B cell (primary cell): Measurements from ENCODE around the gene ISCA1. TPM values are rescaled to one million over a fixed set of nuclear protein-coding genes. Genes with fewer than 3 reads are reported as not detected.

Experiments
- ATAC-seq: fragments of 200-7000 bp; cut with Tn5 transposase; one replicate; pipeline ENCODE4 v1.10.0; 2021; ENCODE audit warnings: low read depth, mild to moderate bottlenecking, moderate number of reproducible peaks, moderate library complexity
- CTCF ChIA-PET: fragments of 350-600 bp; sonication (Branson Sonifier 250); formaldehyde crosslinking; loops from one replicate; lab custom pipeline; 2021; ENCODE audit warnings: antibody characterized with exemption, inconsistent platforms; lab: Charles Lee
- POLR2A ChIA-PET: fragments of 350-600 bp; sonication (Branson Sonifier 250); formaldehyde crosslinking; loops from one replicate; lab custom pipeline; 2021; ENCODE audit warnings: antibody characterized with exemption; lab: Charles Lee
- DNase-seq: peaks from one replicate; pipeline ENCODE4 v3.0.0; 2013
- H2AFZ ChIP-seq: 2 replicates; pipeline ENCODE4 v1.6.1; 2012; ENCODE audit warnings: mild to moderate bottlenecking, low read depth, low read length; ENCODE audit not compliant: insufficient read depth, poor library complexity, severe bottlenecking
- H3K27ac ChIP-seq, 2 donors: 1 replicate in 1 of 2; 2 replicates in 1 of 2; pipeline ENCODE4 v1.5.1; 2012 to 2013; ENCODE audit warnings: low read length in 2 of 2, mild to moderate bottlenecking in 2 of 2, moderate library complexity in 1 of 2
- H3K27me3 ChIP-seq, 4 experiments: fragments of 200-600 bp in 1 of 4; sonication (generic) in 1 of 4; replicated peaks in 1 of 4; 1 replicate in 2 of 4; 2 replicates in 2 of 4; pipeline versions ENCODE4 v1.6.1 to v1.7.0; 2013 to 2016; ENCODE audit warnings: low read length in 3 of 4, mild to moderate bottlenecking in 2 of 4, mixed read lengths in 1 of 4, moderate library complexity in 1 of 4; ENCODE audit not compliant: insufficient read depth in 4 of 4, control insufficient read depth in 3 of 4; ENCODE audit errors: control extremely low read depth in 1 of 4
- H3K36me3 ChIP-seq, 2 experiments: replicated peaks in 1 of 2; 1 replicate in 1 of 2; 2 replicates in 1 of 2; pipeline versions ENCODE4 v1.6.1 to v1.7.1; 2013; ENCODE audit warnings: low read length in 1 of 2; ENCODE audit not compliant: insufficient read depth in 2 of 2, control insufficient read depth in 1 of 2; ENCODE audit errors: control extremely low read depth in 1 of 2, extremely low read depth in 1 of 2
- H3K4me1 ChIP-seq, 2 donors: fragments of 200-600 bp in 1 of 2; sonication (generic) in 1 of 2; 1 replicate in 1 of 2; 2 replicates in 1 of 2; pipeline versions ENCODE4 v1.5.1 to v1.6.1; 2013 to 2017; ENCODE audit warnings: low read length in 2 of 2; ENCODE audit not compliant: control insufficient read depth in 2 of 2, insufficient read depth in 2 of 2
- H3K4me2 ChIP-seq: replicated peaks from 2 replicates; pipeline ENCODE3; 2012; ENCODE audit warnings: mild to moderate bottlenecking, low read depth, low read length; ENCODE audit not compliant: poor library complexity, severe bottlenecking
- H3K4me3 ChIP-seq, 5 experiments: fragments of 200-600 bp in 1 of 5; sonication (generic) in 1 of 5; 1 replicate in 3 of 5; 2 replicates in 2 of 5; pipeline versions ENCODE4 v1.5.1 to v1.7.0; 2011 to 2016; ENCODE audit warnings: low read length in 4 of 5, mild to moderate bottlenecking in 4 of 5, low read depth in 2 of 5, control low read depth in 1 of 5, moderate library complexity in 1 of 5; ENCODE audit not compliant: insufficient read depth in 1 of 5; ENCODE audit errors: control extremely low read depth in 1 of 5, extremely low read depth in 1 of 5
- H3K79me2 ChIP-seq: fragments of 200-600 bp; sonication (generic); one replicate; pipeline ENCODE4 v1.6.0; 2016; ENCODE audit warnings: low read length; ENCODE audit not compliant: control insufficient read depth, insufficient read depth
- H3K9ac ChIP-seq: fragments of 200-600 bp; sonication (generic); 2 replicates; pipeline ENCODE4 v1.6.1; 2017; ENCODE audit warnings: mild to moderate bottlenecking, low read length, moderate library complexity
- H3K9me3 ChIP-seq, 3 donors: one replicate each; pipeline versions ENCODE4 v1.6.1 to v1.7.1; 2013; ENCODE audit warnings: low read length in 2 of 3; ENCODE audit not compliant: control insufficient read depth in 2 of 3, insufficient read depth in 1 of 3; ENCODE audit errors: control extremely low read depth in 1 of 3
- H4K20me1 ChIP-seq: 2 replicates; pipeline ENCODE4 v1.6.0; 2012; ENCODE audit warnings: mild to moderate bottlenecking, low read length; ENCODE audit not compliant: insufficient read depth, control insufficient read depth, poor library complexity, severe bottlenecking
- H3K27ac Mint-ChIP-seq: one replicate; pipeline ENCODE4 v1.8.0; 2021; ENCODE audit warnings: mixed read lengths
- H3K27me3 Mint-ChIP-seq: one replicate; pipeline ENCODE4 v1.8.0; 2021; ENCODE audit warnings: mixed read lengths
- H3K4me1 Mint-ChIP-seq: one replicate; pipeline ENCODE4 v1.8.0; 2021; ENCODE audit warnings: mixed read lengths
- H3K4me3 Mint-ChIP-seq: one replicate; pipeline ENCODE4 v1.8.0; 2021; ENCODE audit warnings: mixed read lengths
- H3K9me3 Mint-ChIP-seq: one replicate; pipeline ENCODE4 v1.8.0; 2022; ENCODE audit warnings: mixed read lengths; ENCODE audit not compliant: insufficient read depth
- CTCF ChIP-seq: fragments of 200-600 bp; IDR thresholded peaks from one replicate; pipeline ENCODE4 v1.8.0; 2022; ENCODE audit warnings: antibody characterized with exemption, mild to moderate bottlenecking
- EZH2 ChIP-seq: IDR thresholded peaks from 2 replicates; pipeline ENCODE4 v1.6.1; 2012; ENCODE audit warnings: borderline replicate concordance, low read depth, mild to moderate bottlenecking, moderate library complexity, low read length; ENCODE audit not compliant: insufficient read depth, poor library complexity, severe bottlenecking
- WGBS: methylation state at CpG from one replicate; pipeline ENCODE4 v1.1.5; 2013; ENCODE audit warnings: missing lambda C conversion rate; ENCODE audit not compliant: insufficient coverage; 5-methylcytosine and 5-hydroxymethylcytosine counted together
- intact Hi-C: fragments of 100-400 bp; cut with micrococcal nuclease; formaldehyde crosslinking; loops from one replicate; pipeline ENCODE4 v1.10.0; 2022
- polyA plus RNA-seq: library from polyadenylated mRNA; depleted of rRNA; stranded (reverse); fragments of >200 nt; gene quantifications from 2 replicates; pipeline ENCODE4 v1.2.3, GENCODE V29; 2012
- total RNA-seq, 2 donors: library from RNA; stranded (reverse); fragments of 120-200 nt in 1 of 2; gene quantifications; 1 replicate in 1 of 2; 2 replicates in 1 of 2; pipeline versions ENCODE4 v1.2.3 to v1.2.4, GENCODE V29; 2013 to 2022

Gene ISCA1
- total and polyA plus RNA-seq, 2 donors (not counting 1 experiment from before 2014, with no cell fraction given): 17.8 to 32.7 TPM

- ATAC-seq (no peak), DNase-seq (no peak)
- Histone ChIP-seq H3K79me2 (no peaks in the 10 kb centered on the region), H3K4me3 (no peak overlapping the region), H3K27ac (no peak overlapping the region), H3K27me3 (no peaks in the 10 kb centered on the region), H3K9ac (no peak overlapping the region), H3K9me3 (no peaks in the 10 kb centered on the region), H3K36me3 (peaks cover 0 to 26% of the 10 kb centered on the region in 2 experiments), H3K4me2 (no peak overlapping the region), H3K4me1 (no peaks in the 10 kb centered on the region), H2AFZ (no peak overlapping the region), H4K20me1 (no peaks in the 10 kb centered on the region)
- Mint-ChIP-seq H3K4me3 (no peak overlapping the region), H3K27me3 (no peaks in the 10 kb centered on the region), H3K27ac (no peak overlapping the region), H3K4me1 (no peaks in the 10 kb centered on the region), H3K9me3 (no peaks in the 10 kb centered on the region)
- ChIA-PET POLR2A (no interaction called here), CTCF (interaction anchor here (0.7 kb wide), 1 partner anchor 62 kb away, joined by 3 read pairs; no protein-coding TSS in a partner anchor)
- intact Hi-C loops: no loop called here
- WGBS: 100% methylated on average over 5 of the region's 6 CpGs
- TF ChIP-seq EZH2 (no peak), CTCF (no peak)
Measured at GRCh38 chr9:86263876-86264275, 18.5 kb downstream of the ISCA1 start.

DNA sequence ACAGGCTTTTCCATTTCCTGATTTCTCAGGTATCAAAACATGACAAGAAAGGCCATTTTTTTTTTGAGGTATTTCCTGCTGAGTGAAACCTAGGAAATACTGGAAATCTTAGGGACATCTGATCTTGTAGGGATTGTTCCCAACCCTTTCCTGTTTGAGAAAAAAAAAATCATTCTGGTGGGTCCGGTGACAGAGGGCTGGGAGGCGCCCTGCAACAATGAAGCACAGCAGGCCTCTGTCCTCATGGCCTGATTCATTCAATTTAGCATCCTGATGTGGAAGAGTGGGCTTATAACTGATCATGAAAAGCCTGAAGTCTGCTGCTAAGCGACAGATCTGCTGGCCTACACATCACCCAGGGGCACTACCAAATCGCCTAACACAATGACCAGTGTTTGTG is 19.8 kb downstream of the ISCA1 start:
- H3K4me2 ChIP-seq: no peak overlapping the region
- intact Hi-C loops: no loop called here
- no peak for TF ChIP-seq EZH2
- no peak for TF ChIP-seq CTCF
- H3K9me3 ChIP-seq: no peaks in the 10 kb centered on the region
- no peak for ATAC-seq
- H3K4me1 Mint-ChIP-seq: no peaks in the 10 kb centered on the region
- no peaks in the 10 kb centered on the region for H3K27me3 Mint-ChIP-seq
- H4K20me1 ChIP-seq: no peaks in the 10 kb centered on the region
- WGBS: 100% methylated on average over 2 of the region's 4 CpGs
- ChIA-PET POLR2A (no interaction called here), CTCF (no interaction called here)
- H2AFZ ChIP-seq: no peak overlapping the region
- no peaks in the 10 kb centered on the region for H3K4me1 ChIP-seq
- H3K79me2 ChIP-seq: no peaks in the 10 kb centered on the region
- no peak overlapping the region for H3K9ac ChIP-seq
- no peak overlapping the region for H3K4me3 ChIP-seq
- DNase-seq: no peak
- H3K27me3 ChIP-seq: no peaks in the 10 kb centered on the region
- H3K4me3 Mint-ChIP-seq: no peak overlapping the region
- no peak overlapping the region for H3K27ac ChIP-seq
- peaks cover 0 to 21% of the 10 kb centered on the region in 2 experiments for H3K36me3 ChIP-seq
- no peaks in the 10 kb centered on the region for H3K9me3 Mint-ChIP-seq
- no peak overlapping the region for H3K27ac Mint-ChIP-seq
